ENCODE data around the gene UBIAD1.

DNA sequence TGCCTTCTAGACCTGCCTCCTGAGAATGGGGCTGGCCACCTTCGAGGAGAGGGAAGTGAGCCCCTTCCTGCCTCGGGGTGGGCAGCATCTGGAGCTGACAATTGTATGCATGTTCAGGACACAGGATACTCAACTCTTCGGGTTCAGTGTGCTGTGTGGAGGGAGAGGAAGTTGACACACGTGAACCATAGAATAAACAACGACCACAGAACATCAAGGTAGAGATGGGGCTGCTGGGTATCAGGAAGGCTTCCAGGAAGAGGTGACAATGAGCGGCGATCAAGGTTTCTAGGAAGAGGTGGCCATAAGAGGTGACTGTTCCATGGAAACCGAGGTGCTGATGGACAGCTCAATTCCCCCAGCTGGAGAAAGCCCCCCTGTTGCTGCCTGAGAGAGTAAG, 22.0 kb downstream of the UBIAD1 start:
- no peak for TF ChIP-seq NFRKB (IDR thresholded peaks at IDR 0.05)
- TF ChIP-seq, protein P1, sequence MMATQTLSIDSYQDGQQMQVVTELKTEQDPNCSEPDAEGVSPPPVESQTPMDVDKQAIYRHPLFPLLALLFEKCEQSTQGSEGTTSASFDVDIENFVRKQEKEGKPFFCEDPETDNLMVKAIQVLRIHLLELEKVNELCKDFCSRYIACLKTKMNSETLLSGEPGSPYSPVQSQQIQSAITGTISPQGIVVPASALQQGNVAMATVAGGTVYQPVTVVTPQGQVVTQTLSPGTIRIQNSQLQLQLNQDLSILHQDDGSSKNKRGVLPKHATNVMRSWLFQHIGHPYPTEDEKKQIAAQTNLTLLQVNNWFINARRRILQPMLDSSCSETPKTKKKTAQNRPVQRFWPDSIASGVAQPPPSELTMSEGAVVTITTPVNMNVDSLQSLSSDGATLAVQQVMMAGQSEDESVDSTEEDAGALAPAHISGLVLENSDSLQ (IDR thresholded peaks at IDR 0.05): no peak
- no peak for TF ChIP-seq SUZ12 (IDR thresholded peaks at IDR 0.05)
- TF ChIP-seq FOXA1 (IDR thresholded peaks at IDR 0.05): no peak
- TF ChIP-seq FOXK2 (IDR thresholded peaks at IDR 0.05): no peak
- no peak for TF ChIP-seq ZNF384 (IDR thresholded peaks at IDR 0.05)
